ENCODE results near the gene DUOXA1.

- no peak for TF ChIP-seq GTF2A2 (tag; IDR thresholded peaks at IDR 0.05)
- no peak for TF ChIP-seq CTCF (IDR thresholded peaks at IDR 0.05 in 2 of 3, conservative IDR thresholded peaks at IDR 0.05 in 1 of 3; ENCODE audit: insufficient read depth in 2 of 3, low read depth in 1 of 3, low read length in 3 of 3)
- TF ChIP-seq HDAC2 (IDR thresholded peaks at IDR 0.05), result no peak
- no peak for TF ChIP-seq PHF20 (IDR thresholded peaks at IDR 0.05; ENCODE audit: partially characterized antibody)
- TF ChIP-seq, protein P1, sequence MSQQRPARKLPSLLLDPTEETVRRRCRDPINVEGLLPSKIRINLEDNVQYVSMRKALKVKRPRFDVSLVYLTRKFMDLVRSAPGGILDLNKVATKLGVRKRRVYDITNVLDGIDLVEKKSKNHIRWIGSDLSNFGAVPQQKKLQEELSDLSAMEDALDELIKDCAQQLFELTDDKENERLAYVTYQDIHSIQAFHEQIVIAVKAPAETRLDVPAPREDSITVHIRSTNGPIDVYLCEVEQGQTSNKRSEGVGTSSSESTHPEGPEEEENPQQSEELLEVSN (IDR thresholded peaks at IDR 0.05; ENCODE audit: borderline replicate concordance in 1 of 2, extremely low read depth in 1 of 2, insufficient read depth in 1 of 2, insufficient read length in 1 of 2, low read depth in 1 of 2, low read length in 1 of 2, poor library complexity in 1 of 2, severe bottlenecking in 1 of 2), result no peak
- no peak for TF ChIP-seq ETS1 (conservative IDR thresholded peaks at IDR 0.05; ENCODE audit: control insufficient read depth, low read depth, low read length)
- TF ChIP-seq CBX3 (IDR thresholded peaks at IDR 0.05; ENCODE audit: borderline replicate concordance in 1 of 2, low read length in 2 of 2), result no peak
- TF ChIP-seq, protein P2, sequence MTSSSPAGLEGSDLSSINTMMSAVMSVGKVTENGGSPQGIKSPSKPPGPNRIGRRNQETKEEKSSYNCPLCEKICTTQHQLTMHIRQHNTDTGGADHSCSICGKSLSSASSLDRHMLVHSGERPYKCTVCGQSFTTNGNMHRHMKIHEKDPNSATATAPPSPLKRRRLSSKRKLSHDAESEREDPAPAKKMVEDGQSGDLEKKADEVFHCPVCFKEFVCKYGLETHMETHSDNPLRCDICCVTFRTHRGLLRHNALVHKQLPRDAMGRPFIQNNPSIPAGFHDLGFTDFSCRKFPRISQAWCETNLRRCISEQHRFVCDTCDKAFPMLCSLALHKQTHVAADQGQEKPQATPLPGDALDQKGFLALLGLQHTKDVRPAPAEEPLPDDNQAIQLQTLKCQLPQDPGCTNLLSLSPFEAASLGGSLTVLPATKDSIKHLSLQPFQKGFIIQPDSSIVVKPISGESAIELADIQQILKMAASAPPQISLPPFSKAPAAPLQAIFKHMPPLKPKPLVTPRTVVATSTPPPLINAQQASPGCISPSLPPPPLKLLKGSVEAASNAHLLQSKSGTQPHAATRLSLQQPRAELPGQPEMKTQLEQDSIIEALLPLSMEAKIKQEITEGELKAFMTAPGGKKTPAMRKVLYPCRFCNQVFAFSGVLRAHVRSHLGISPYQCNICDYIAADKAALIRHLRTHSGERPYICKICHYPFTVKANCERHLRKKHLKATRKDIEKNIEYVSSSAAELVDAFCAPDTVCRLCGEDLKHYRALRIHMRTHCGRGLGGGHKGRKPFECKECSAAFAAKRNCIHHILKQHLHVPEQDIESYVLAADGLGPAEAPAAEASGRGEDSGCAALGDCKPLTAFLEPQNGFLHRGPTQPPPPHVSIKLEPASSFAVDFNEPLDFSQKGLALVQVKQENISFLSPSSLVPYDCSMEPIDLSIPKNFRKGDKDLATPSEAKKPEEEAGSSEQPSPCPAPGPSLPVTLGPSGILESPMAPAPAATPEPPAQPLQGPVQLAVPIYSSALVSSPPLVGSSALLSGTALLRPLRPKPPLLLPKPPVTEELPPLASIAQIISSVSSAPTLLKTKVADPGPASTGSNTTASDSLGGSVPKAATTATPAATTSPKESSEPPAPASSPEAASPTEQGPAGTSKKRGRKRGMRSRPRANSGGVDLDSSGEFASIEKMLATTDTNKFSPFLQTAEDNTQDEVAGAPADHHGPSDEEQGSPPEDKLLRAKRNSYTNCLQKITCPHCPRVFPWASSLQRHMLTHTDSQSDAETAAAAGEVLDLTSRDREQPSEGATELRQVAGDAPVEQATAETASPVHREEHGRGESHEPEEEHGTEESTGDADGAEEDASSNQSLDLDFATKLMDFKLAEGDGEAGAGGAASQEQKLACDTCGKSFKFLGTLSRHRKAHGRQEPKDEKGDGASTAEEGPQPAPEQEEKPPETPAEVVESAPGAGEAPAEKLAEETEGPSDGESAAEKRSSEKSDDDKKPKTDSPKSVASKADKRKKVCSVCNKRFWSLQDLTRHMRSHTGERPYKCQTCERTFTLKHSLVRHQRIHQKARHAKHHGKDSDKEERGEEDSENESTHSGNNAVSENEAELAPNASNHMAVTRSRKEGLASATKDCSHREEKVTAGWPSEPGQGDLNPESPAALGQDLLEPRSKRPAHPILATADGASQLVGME (CRISPR knock-in tag; IDR thresholded peaks at IDR 0.05), result no peak
- no peak for TF ChIP-seq USF2 (CRISPR knock-in tag; IDR thresholded peaks at IDR 0.05)
- TF ChIP-seq MYBL2 (IDR thresholded peaks at IDR 0.05; ENCODE audit: low read depth), result no peak
- no peak for TF ChIP-seq MYBL2 (CRISPR knock-in tag; IDR thresholded peaks at IDR 0.05; ENCODE audit: borderline replicate concordance)
- TF ChIP-seq REST (IDR thresholded peaks at IDR 0.05; ENCODE audit: borderline replicate concordance), result no peak
- no peak for TF ChIP-seq REST (CRISPR knock-in tag; IDR thresholded peaks at IDR 0.05; ENCODE audit: low read depth)
- TF ChIP-seq CBFB (CRISPR knock-in tag; IDR thresholded peaks at IDR 0.05), result no peak
- TF ChIP-seq SNIP1 (IDR thresholded peaks at IDR 0.05; ENCODE audit: low read depth), result no peak
These were observed 21.6 kb downstream of the DUOXA1 start for GRCh38 chr15:45107941-45108630.
